A549 treated with DMSO at 1 μM for 4 hours (cell line): ENCODE data around the gene NCKIPSD. TPM values are rescaled to one million over a fixed set of nuclear protein-coding genes. Genes with fewer than 3 reads are reported as not detected.

Experiments
- total RNA-seq: library from RNA; stranded (reverse); fragments of 200-300 nt; extraction: Qiagen RNA extraction; gene quantifications from 5 replicates; pipeline ENCODE4 v1.2.3, GENCODE V29; 2022; ENCODE audit warnings: low read depth

Gene NCKIPSD
- total RNA-seq: 6.6 to 10.6 TPM (median 9.0 TPM) in 5 replicates

DNA sequence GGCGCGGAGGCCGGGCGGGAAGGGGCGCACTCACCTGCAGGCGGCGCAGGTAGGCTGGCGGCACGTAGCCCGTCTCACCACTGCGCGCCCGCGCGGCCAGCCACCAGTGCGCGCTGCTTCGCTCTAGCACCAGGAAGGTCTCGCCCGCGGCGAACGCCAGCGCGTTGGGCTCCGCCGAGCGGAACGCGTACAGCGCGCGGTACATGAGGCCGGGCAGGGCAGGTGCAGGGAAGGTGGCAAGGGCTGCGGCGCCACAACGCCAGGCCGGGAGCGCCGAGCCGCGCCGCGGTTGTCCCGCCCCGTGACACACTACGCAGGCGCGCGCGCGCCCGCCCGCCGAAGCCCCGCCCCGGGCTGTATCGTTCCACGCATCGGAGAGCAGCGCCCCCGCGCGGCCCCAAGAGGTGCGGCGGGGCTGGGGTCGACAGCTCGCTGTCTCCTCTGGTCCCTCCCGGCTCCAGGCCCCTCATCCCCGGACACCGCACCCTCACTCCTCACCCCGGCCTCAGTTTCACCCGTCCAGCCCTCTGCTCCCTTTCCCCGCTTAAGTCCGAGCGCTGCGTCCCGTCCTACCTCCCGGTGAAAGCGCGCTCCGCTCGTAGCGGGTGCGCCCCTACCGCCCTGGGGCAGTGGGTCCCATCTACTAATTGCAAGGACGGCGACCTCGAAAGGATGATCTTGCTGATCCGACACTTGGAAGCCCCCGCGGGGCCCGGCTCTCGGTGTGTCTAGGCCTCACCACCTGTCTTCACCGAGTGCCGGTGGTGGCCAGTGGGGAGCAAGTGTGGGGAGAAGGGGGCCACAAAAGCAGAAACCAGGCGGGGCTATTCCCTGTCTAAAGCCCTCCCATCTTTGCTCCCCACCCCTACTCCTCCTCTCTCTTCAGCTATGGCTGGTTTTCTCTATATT, at the start of gene NCKIPSD:
NCKIPSD (minus strand) TSS at position 313 of the 909 bp plus-strand sequence; CDS start at position 205, 108 bp downstream.

DNA sequence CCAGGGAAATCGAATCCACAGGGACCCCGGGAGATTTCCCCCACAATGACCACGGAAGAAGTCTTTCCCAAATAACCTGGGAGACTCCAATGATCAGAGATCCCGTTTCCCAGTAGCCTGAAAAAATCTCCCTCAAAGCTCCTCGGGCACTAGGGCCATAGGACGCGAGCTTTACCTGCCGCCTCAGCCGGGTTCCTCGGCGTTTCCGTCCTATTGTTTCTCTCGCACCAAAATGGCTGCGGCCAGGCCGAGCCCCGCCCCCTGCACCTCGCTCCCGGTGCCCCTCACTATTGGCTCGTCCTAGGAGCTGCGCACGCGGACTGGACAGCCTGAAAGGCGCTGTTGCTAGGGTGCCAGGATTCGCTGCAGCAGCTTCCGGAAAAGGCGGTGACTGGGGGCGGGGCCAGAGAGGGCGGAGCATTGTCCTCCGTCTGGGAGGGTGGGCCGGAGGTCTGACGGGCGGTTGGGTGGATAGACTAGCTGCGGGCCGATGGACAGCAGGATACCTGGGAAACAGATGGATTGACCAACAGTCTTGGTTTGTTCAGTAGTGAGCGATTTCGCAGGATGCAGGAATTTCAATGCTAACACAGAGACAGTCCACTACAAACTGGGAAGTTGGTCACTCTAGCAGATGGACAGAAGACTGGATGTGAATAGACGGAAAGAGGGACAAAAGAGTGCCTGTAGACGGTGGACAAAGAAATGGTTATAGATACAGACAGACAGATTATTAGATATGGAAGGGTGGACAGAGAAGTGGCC, 31.4 kb upstream of the NCKIPSD start, which contains the start of gene IP6K2:
IP6K2 (minus strand) TSS at position 240 of the 765 bp plus-strand sequence. CDS start 21,930 bp downstream, outside the sequence.

DNA sequence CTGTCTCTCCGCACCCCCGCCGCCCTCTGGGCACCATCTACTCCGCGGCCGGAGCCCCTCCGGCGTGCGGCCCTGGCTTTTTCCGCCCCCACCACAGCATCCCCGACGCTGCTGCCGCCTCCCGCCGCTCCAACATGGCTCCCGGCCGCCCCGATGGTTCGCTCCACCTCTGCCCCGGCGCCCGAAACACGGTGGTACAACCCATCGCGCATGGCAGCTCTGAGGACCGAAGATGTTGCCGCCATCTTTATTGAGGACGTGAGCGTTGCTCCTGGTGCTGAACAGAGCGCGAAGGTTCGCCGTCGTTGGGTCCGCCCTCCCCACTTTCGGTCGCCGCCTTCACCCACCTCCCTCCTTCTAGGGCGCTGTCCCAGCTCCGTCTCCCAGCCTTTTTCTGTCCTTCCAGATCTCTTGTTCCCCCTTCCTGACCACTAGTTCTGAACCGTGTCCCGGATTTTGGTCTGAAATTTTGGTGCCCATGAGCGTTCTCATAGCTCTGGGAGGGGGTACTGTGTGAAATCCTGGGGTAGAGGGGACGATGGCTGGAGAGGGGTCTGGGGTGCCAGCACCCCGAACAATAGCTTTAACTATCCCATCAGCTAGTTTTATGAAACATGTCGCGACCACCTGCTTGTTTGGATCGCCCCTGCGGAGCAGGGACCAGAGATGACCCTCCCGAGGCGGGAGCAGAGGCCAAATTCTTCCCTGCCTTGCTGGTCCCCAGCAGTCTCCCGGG, 22.8 kb downstream of the NCKIPSD start, which contains the start of gene CELSR3:
CELSR3 (minus strand) TSS at position 134 of the 736 bp plus-strand sequence. CDS start 252 bp downstream, outside the sequence.

DNA sequence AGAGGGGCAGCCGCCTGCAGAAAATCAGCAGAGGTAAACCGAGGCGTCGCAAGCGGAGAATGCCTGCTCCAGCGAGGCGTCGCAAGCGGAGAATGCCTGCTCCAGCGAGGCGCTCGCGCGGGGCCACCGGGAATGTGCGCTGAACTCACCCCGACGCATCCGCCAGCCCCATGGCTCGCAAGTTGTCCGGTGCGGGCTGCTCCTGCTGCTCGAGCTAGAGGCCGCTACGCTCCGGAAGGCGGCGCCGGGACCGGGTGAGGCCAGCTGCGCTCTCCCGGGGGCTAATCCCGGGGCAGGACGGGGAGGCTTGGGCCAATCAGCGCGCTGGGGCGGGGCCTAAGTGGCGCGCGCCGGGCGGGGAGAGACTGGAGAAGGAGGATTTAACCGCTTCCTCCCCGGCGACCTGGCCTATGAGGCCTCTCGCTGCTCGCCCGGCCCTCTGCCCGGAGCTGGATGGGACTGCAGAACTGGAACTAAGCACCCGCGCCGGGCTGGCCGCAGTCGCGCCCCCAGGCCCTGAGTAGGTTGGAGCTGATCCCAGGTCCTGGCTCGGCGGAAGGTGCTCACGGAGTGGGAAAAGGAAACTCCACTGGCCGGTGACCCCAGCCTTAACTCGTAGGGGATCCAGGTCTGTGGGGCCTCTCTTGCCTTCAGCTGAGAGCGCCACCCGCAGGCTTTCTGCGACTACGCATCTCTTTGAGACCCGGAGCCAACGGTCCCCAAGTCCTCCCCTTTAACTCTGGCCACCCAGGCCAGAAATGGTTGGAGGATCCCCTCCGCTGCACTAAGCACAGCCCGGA, 50.3 kb downstream of the NCKIPSD start, which contains the start of gene SLC26A6:
SLC26A6 (minus strand) TSS at position 240 of the 800 bp plus-strand sequence; CDS start at position 172, 68 bp downstream.

Other genes starting within 250 kb of the NCKIPSD start
- 25.1 to 28.0 TPM (median 27.4 TPM) in 5 replicates for gene CCDC51, start 245.8 kb downstream of the NCKIPSD start, total RNA-seq
- gene TMA7, start 245.7 kb downstream of the NCKIPSD start, total RNA-seq: 277 to 368 TPM (median 288 TPM) in 5 replicates
- 7.3 to 9.8 TPM (median 9.4 TPM) in 5 replicates for gene ATRIP, start 239.2 kb downstream of the NCKIPSD start, total RNA-seq
- 112 to 141 TPM (median 121 TPM) in 5 replicates for gene SHISA5, start 181.7 kb downstream of the NCKIPSD start, total RNA-seq
- gene PFKFB4, start 129.1 kb downstream of the NCKIPSD start, total RNA-seq: 15.6 to 24.2 TPM (median 17.2 TPM) in 5 replicates
- 8.8 to 14.2 TPM (median 10.2 TPM) in 5 replicates for gene UCN2, start 122.1 kb downstream of the NCKIPSD start, total RNA-seq
- 139 to 257 TPM (median 204 TPM) in 5 replicates for gene COL7A1, start 90.6 kb downstream of the NCKIPSD start, total RNA-seq
- gene UQCRC1, start 76.3 kb downstream of the NCKIPSD start, total RNA-seq: 171 to 237 TPM (median 183 TPM) in 5 replicates
- not detected in 5 replicates for gene TMEM89, start 64.1 kb downstream of the NCKIPSD start, total RNA-seq
- 14.4 to 19.9 TPM (median 19.4 TPM) in 5 replicates for gene SLC26A6, start 50.5 kb downstream of the NCKIPSD start, total RNA-seq
- gene CELSR3, start 23.0 kb downstream of the NCKIPSD start, total RNA-seq: 3.7 to 5.5 TPM (median 4.5 TPM) in 5 replicates
- gene IP6K2, start 31.3 kb upstream of the NCKIPSD start, total RNA-seq: 43.9 to 50.9 TPM (median 49.0 TPM) in 5 replicates
- 16.9 to 22.1 TPM (median 21.3 TPM) in 5 replicates for gene PRKAR2A, start 162.0 kb upstream of the NCKIPSD start, total RNA-seq
- gene SLC25A20, start 213.0 kb upstream of the NCKIPSD start, total RNA-seq: 9.9 to 12.9 TPM (median 11.2 TPM) in 5 replicates
- gene ARIH2, start 232.9 kb upstream of the NCKIPSD start, total RNA-seq: 60.4 to 67.4 TPM (median 64.0 TPM) in 5 replicates